ENCODE measurements around the gene CARF. TPM values are rescaled to one million over a fixed set of nuclear protein-coding genes. Genes with fewer than 3 reads are reported as not detected.

The CARF gene
- total RNA-seq, 1 donor from 2014 or later: 3.6 TPM

DNA sequence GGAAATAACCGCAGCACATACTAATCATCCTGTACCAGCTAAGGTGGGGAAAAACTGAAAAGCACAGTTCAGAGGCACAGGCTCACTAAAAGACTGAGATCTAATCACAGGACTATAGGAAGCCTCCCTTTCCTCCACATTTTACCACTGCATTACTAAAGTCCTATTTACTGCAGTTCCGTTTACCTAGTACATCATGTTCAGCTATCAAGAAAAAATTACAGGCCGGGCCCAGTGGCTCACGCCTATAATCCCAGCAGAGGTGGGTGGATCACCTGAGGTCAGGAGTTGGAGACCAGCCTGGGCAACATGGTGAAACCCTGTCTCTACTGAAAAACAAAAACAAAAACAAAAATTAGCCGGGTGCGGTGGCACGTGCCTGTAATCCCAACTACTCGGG lies 91.6 kb downstream of the CARF start:
- Mint-ChIP-seq H3K27ac (ENCODE audit: unreplicated experiment) (no peak overlapping the region), H3K36me3 (ENCODE audit: low read depth, unreplicated experiment) (no peaks in the 10 kb centered on the region), H3K4me3 (ENCODE audit: unreplicated experiment) (no peak overlapping the region), H3K9me3 (ENCODE audit: unreplicated experiment) (peaks cover 3% of the 10 kb centered on the region), H3K27me3 (ENCODE audit: low read depth, unreplicated experiment) (no peaks in the 10 kb centered on the region), H3K4me1 (ENCODE audit: low read depth, unreplicated experiment) (peaks cover 3% of the 10 kb centered on the region)
- Histone ChIP-seq H3K27me3 (ENCODE audit: insufficient read depth, low read length) (no peaks in the 10 kb centered on the region), H3K36me3 (ENCODE audit: insufficient read depth, low read length) (no peaks in the 10 kb centered on the region), H3K9me3 (ENCODE audit: insufficient read depth, low read depth, low read length) (no peaks in the 10 kb centered on the region), H4K20me1 (ENCODE audit: insufficient read depth, low read length) (no peaks in the 10 kb centered on the region), H2AFZ (ENCODE audit: low read depth, low read length) (no peak overlapping the region), H3K79me2 (ENCODE audit: insufficient read depth, low read length) (no peaks in the 10 kb centered on the region), H3K27ac (ENCODE audit: low read depth, low read length) (no peak overlapping the region), H3K4me3 (ENCODE audit: insufficient read depth, low read depth, low read length) (no peak overlapping the region), H3K4me1 (ENCODE audit: insufficient read depth, low read length) (no peaks in the 10 kb centered on the region), H3K9ac (ENCODE audit: low read length) (no peak overlapping the region), H3K4me2 (ENCODE audit: low read length) (no peak overlapping the region)
- DNase-seq (ENCODE audit: low read depth): no peak
- no peak for FAIRE-seq
- TF ChIP-seq EZH2 (IDR thresholded peaks at IDR 0.05; ENCODE audit: insufficient read depth, low read length) (no peak), CTCF (IDR thresholded peaks at IDR 0.05; ENCODE audit: insufficient read depth, low read depth, low read length) (no peak)

- peaks cover 16% of the 10 kb centered on the region for H4K20me1 ChIP-seq (ENCODE audit: insufficient read depth, low read length)
- FAIRE-seq (peak; percentile 83), DNase-seq (ENCODE audit: low read depth) (peak; percentile 98)
- Mint-ChIP-seq H3K27me3 (ENCODE audit: low read depth, unreplicated experiment) (no peaks in the 10 kb centered on the region), H3K4me3 (ENCODE audit: unreplicated experiment) (peak within 1 kb of the TSS; percentile 97), H3K27ac (ENCODE audit: unreplicated experiment) (peak within 1 kb of the TSS; percentile 95), H3K4me1 (ENCODE audit: low read depth, unreplicated experiment) (peaks cover 16% of the 10 kb centered on the region), H3K9me3 (ENCODE audit: unreplicated experiment) (no peaks in the 10 kb centered on the region), H3K36me3 (ENCODE audit: low read depth, unreplicated experiment) (peaks cover 2% of the 10 kb centered on the region)
- peaks cover 49% of the 10 kb centered on the region for H3K79me2 ChIP-seq (ENCODE audit: insufficient read depth, low read length)
- peak within 1 kb of the TSS; percentile 90 for H3K4me2 ChIP-seq (ENCODE audit: low read length)
- H3K9me3 ChIP-seq (ENCODE audit: insufficient read depth, low read depth, low read length): no peaks in the 10 kb centered on the region
- peak within 1 kb of the TSS; percentile 98 for H3K27ac ChIP-seq (ENCODE audit: low read depth, low read length)
- TF ChIP-seq EZH2 (IDR thresholded peaks at IDR 0.05; ENCODE audit: insufficient read depth, low read length) (no peak), CTCF (IDR thresholded peaks at IDR 0.05; ENCODE audit: insufficient read depth, low read depth, low read length) (no peak)
- peaks cover 23% of the 10 kb centered on the region for H3K4me1 ChIP-seq (ENCODE audit: insufficient read depth, low read length)
- peak within 1 kb of the TSS; percentile 76 for H2AFZ ChIP-seq (ENCODE audit: low read depth, low read length)
- H3K27me3 ChIP-seq (ENCODE audit: insufficient read depth, low read length): peaks cover 3% of the 10 kb centered on the region
- no peaks in the 10 kb centered on the region for H3K36me3 ChIP-seq (ENCODE audit: insufficient read depth, low read length)
- peak within 1 kb of the TSS; percentile 97 for H3K4me3 ChIP-seq (ENCODE audit: insufficient read depth, low read depth, low read length)
- peak within 1 kb of the TSS; percentile 99 for H3K9ac ChIP-seq (ENCODE audit: low read length)
These were observed 102.6 kb downstream of the CARF start, which contains the start of gene NBEAL1 for GRCh38 chr2:203014456-203015199. Gene NBEAL1, plus strand, starts transcription at chr2:203014875. Its CDS starts 1,510 bp downstream, at chr2:203016385.

- Histone ChIP-seq H3K4me3 (ENCODE audit: insufficient read depth, low read depth, low read length) (peak overlapping the region; percentile 39), H3K36me3 (ENCODE audit: insufficient read depth, low read length) (no peaks in the 10 kb centered on the region), H2AFZ (ENCODE audit: low read depth, low read length) (no peak overlapping the region), H3K9ac (ENCODE audit: low read length) (peak overlapping the region; percentile 66), H4K20me1 (ENCODE audit: insufficient read depth, low read length) (peaks cover 21% of the 10 kb centered on the region), H3K79me2 (ENCODE audit: insufficient read depth, low read length) (peaks cover 62% of the 10 kb centered on the region), H3K4me2 (ENCODE audit: low read length) (peak overlapping the region; percentile 90), H3K27ac (ENCODE audit: low read depth, low read length) (no peak overlapping the region), H3K27me3 (ENCODE audit: insufficient read depth, low read length) (no peaks in the 10 kb centered on the region), H3K9me3 (ENCODE audit: insufficient read depth, low read depth, low read length) (no peaks in the 10 kb centered on the region), H3K4me1 (ENCODE audit: insufficient read depth, low read length) (peaks cover 23% of the 10 kb centered on the region)
- Mint-ChIP-seq H3K36me3 (ENCODE audit: low read depth, unreplicated experiment) (peaks cover 2% of the 10 kb centered on the region), H3K27ac (ENCODE audit: unreplicated experiment) (no peak overlapping the region), H3K4me1 (ENCODE audit: low read depth, unreplicated experiment) (peaks cover 16% of the 10 kb centered on the region), H3K9me3 (ENCODE audit: unreplicated experiment) (no peaks in the 10 kb centered on the region), H3K27me3 (ENCODE audit: low read depth, unreplicated experiment) (no peaks in the 10 kb centered on the region), H3K4me3 (ENCODE audit: unreplicated experiment) (peak overlapping the region; percentile 88)
- FAIRE-seq: no peak
- no peak for TF ChIP-seq EZH2 (IDR thresholded peaks at IDR 0.05; ENCODE audit: insufficient read depth, low read length)
- TF ChIP-seq CTCF (IDR thresholded peaks at IDR 0.05; ENCODE audit: insufficient read depth, low read depth, low read length): no peak
- DNase-seq (ENCODE audit: low read depth): no peak
These were observed 104.6 kb downstream of the CARF start for GRCh38 chr2:203016716-203017115.

Data from astrocyte (in vitro differentiated cells and primary cell).